ENCODE measurements around the gene SLC25A3.

DNA sequence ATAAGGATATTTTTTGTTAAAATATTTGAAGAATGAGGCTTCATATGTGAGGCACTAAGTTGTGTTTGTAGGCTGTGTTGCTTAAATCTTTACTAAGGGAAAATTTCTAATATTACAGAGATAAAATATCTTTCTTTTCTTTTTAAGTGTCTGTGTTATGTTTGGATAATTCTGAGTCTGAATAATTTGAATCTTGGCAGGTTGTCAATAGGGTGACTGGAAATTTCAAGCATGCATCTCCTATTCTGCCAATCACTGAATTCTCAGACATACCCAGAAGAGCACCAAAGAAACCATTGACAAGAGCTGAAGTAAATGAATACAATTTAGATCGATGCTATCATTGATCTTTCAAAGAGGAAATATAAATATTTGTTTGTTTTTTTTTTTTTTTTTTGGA lies 48.7 kb upstream of the SLC25A3 start:
- TF ChIP-seq CTCF (IDR thresholded peaks at IDR 0.05) (no peak), POLR2A (IDR thresholded peaks at IDR 0.05) (no peak)
